Naive thymus-derived CD4-positive, alpha-beta T cell (primary cell): ENCODE data around the gene C1QTNF7. TPM values are rescaled to one million over a fixed set of nuclear protein-coding genes. Genes with fewer than 3 reads are reported as not detected.

Experiments used
- ATAC-seq: fragments of 150-1000 bp; cut with Tn5 transposase; 2 replicates; pipeline ENCODE4 v1.10.0; 2021; ENCODE audit warnings: mild to moderate bottlenecking, moderate library complexity
- CTCF ChIA-PET: fragments of 350-600 bp; sonication (Branson Sonifier 250); formaldehyde crosslinking; loops from one replicate; lab custom pipeline; 2021; ENCODE audit warnings: antibody characterized with exemption; lab: Charles Lee
- POLR2A ChIA-PET: fragments of 350-600 bp; sonication (Branson Sonifier 250); formaldehyde crosslinking; loops from one replicate; lab custom pipeline; 2021; ENCODE audit warnings: antibody characterized with exemption, inconsistent platforms; lab: Charles Lee
- DNase-seq, 9 donors: peaks; one replicate each; pipeline versions ENCODE4 v3.0.0 to v3.0.0-alpha.2; 2020 to 2022; ENCODE audit warnings: mixed read lengths in 1 of 9
- H3K27ac ChIP-seq: one replicate; pipeline ENCODE4 v1.7.0; 2013; ENCODE audit warnings: mild to moderate bottlenecking, low read depth, low read length, moderate library complexity
- H3K27me3 ChIP-seq, 2 donors: one replicate each; pipeline ENCODE4 v1.7.0; 2013; ENCODE audit warnings: low read length in 2 of 2, mild to moderate bottlenecking in 2 of 2, moderate library complexity in 2 of 2; ENCODE audit not compliant: control insufficient read depth in 2 of 2, insufficient read depth in 2 of 2
- H3K36me3 ChIP-seq, 3 experiments: 1 replicate in 2 of 3; 2 replicates in 1 of 3; pipeline ENCODE4 v1.7.0; 2013; ENCODE audit warnings: low read length in 3 of 3, mild to moderate bottlenecking in 3 of 3, moderate library complexity in 1 of 3; ENCODE audit not compliant: insufficient read depth in 3 of 3, control insufficient read depth in 2 of 3
- H3K4me1 ChIP-seq, 2 donors: one replicate each; pipeline ENCODE4 v1.7.0; 2013; ENCODE audit warnings: low read length in 2 of 2, mild to moderate bottlenecking in 2 of 2, moderate library complexity in 1 of 2; ENCODE audit not compliant: control insufficient read depth in 2 of 2, insufficient read depth in 2 of 2
- H3K4me3 ChIP-seq: 2 replicates; pipeline ENCODE4 v1.7.0; 2013; ENCODE audit warnings: mild to moderate bottlenecking, low read length
- H3K9me3 ChIP-seq, 3 experiments: 1 replicate in 2 of 3; 2 replicates in 1 of 3; pipeline ENCODE4 v1.7.0; 2013; ENCODE audit warnings: low read length in 3 of 3; ENCODE audit not compliant: control insufficient read depth in 2 of 3
- H3K27ac Mint-ChIP-seq, 9 donors: one replicate each; pipeline ENCODE4 v1.8.0; 2020 to 2022; ENCODE audit warnings: mixed read lengths in 9 of 9, mild to moderate bottlenecking in 8 of 9, moderate library complexity in 5 of 9, inconsistent platforms in 2 of 9
- H3K27me3 Mint-ChIP-seq, 5 donors: one replicate each; pipeline ENCODE4 v1.8.0; 2021 to 2022; ENCODE audit warnings: mixed read lengths in 5 of 5, mild to moderate bottlenecking in 1 of 5
- H3K36me3 Mint-ChIP-seq, 5 donors: one replicate each; pipeline ENCODE4 v1.8.0; 2020 to 2022; ENCODE audit warnings: mixed read lengths in 5 of 5, mild to moderate bottlenecking in 3 of 5, inconsistent platforms in 1 of 5
- H3K4me1 Mint-ChIP-seq, 7 donors: one replicate each; pipeline ENCODE4 v1.8.0; 2020 to 2022; ENCODE audit warnings: mixed read lengths in 7 of 7, mild to moderate bottlenecking in 3 of 7, inconsistent platforms in 1 of 7
- H3K4me3 Mint-ChIP-seq, 10 donors: one replicate each; pipeline ENCODE4 v1.8.0; 2020 to 2022; ENCODE audit warnings: mild to moderate bottlenecking in 10 of 10, mixed read lengths in 10 of 10, moderate library complexity in 6 of 10, inconsistent platforms in 2 of 10
- H3K9me3 Mint-ChIP-seq, 11 donors: one replicate each; pipeline ENCODE4 v1.8.0; 2020 to 2022; ENCODE audit warnings: mixed read lengths in 11 of 11, mild to moderate bottlenecking in 4 of 11, inconsistent platforms in 1 of 11, moderate library complexity in 1 of 11
- intact Hi-C, 2 donors: fragments of 100-400 bp; cut with micrococcal nuclease; formaldehyde crosslinking; loops; one replicate each; pipeline ENCODE4 v1.15.1; 2023
- polyA plus RNA-seq, 2 donors: library from polyadenylated mRNA; unstranded; fragments of 300-500 nt; fragmentation: Illumina TruSeq; gene quantifications; one replicate each; pipeline ENCODE4 v1.2.3, GENCODE V29; 2021
- total RNA-seq, 6 experiments: library from RNA in 5 of 6; stranded (reverse) in 5 of 6; gene quantifications; 1 replicate in 5 of 6; 2 replicates in 1 of 6; pipeline ENCODE4 v1.2.3 and lab custom pipeline; 2021 to 2026

C1QTNF7 gene
- total and polyA plus RNA-seq, 7 experiments from 2014 or later = 0.27 TPM; not detected in 6

- DNase-seq (no peak), ATAC-seq (no peak)
- Histone ChIP-seq H3K9me3 (no peaks in the 10 kb centered on the region), H3K36me3 (no peaks in the 10 kb centered on the region), H3K27me3 (no peaks in the 10 kb centered on the region), H3K4me1 (peaks cover 0 to 10% of the 10 kb centered on the region in 2 donors), H3K4me3 (peak overlapping the region; percentile 28), H3K27ac (no peak overlapping the region)
- peaks cover 0 to 20% (median 0%) of the 10 kb centered on the region in 5 donors for H3K27me3 Mint-ChIP-seq
- peak overlapping the region in 9 of 10 donors; percentile 31 to 76 (median 70) for H3K4me3 Mint-ChIP-seq
- H3K9me3 Mint-ChIP-seq = peaks cover 0 to 1% (median 0%) of the 10 kb centered on the region in 11 donors
- H3K27ac Mint-ChIP-seq = peak overlapping the region in 3 of 9 donors; percentile 29 to 79 (median 60)
- intact Hi-C loops = no loop called here
- ChIA-PET POLR2A (no interaction called here), CTCF (interaction anchor here (0.5 to 2.6 kb wide), 7 partner anchors 9 to 1822 kb away, joined by 3 to 16 read pairs (median 5); no protein-coding TSS in a partner anchor)
- no peaks in the 10 kb centered on the region for H3K36me3 Mint-ChIP-seq
- H3K4me1 Mint-ChIP-seq = peaks cover 7 to 16% (median 11%) of the 10 kb centered on the region in 7 donors
These were observed 42.3 kb downstream of the C1QTNF7 start for GRCh38 chr4:15470128-15470475.

GRCh38 chr4:15476396-15476795 is 48.6 kb downstream of the C1QTNF7 start:
- Histone ChIP-seq H3K4me3 (no peak overlapping the region), H3K9me3 (no peaks in the 10 kb centered on the region), H3K4me1 (no peaks in the 10 kb centered on the region), H3K27me3 (no peaks in the 10 kb centered on the region), H3K36me3 (no peaks in the 10 kb centered on the region), H3K27ac (no peak overlapping the region)
- H3K36me3 Mint-ChIP-seq = no peaks in the 10 kb centered on the region
- intact Hi-C loops = no loop called here
- H3K27ac Mint-ChIP-seq = no peak overlapping the region
- DNase-seq = no peak
- H3K4me1 Mint-ChIP-seq = no peaks in the 10 kb centered on the region
- no peak for ATAC-seq
- H3K27me3 Mint-ChIP-seq = peaks cover 0 to 2% (median 0%) of the 10 kb centered on the region in 5 donors
- POLR2A ChIA-PET = no interaction called here
- H3K9me3 Mint-ChIP-seq = no peaks in the 10 kb centered on the region
- CTCF ChIA-PET = interaction anchor here (0.8 kb wide), 1 partner anchor 143 kb away, joined by 4 read pairs; no protein-coding TSS in a partner anchor
- H3K4me3 Mint-ChIP-seq = no peak overlapping the region

- Histone ChIP-seq H3K36me3 (no peaks in the 10 kb centered on the region), H3K4me1 (no peaks in the 10 kb centered on the region), H3K4me3 (no peak overlapping the region), H3K9me3 (no peaks in the 10 kb centered on the region), H3K27me3 (no peaks in the 10 kb centered on the region), H3K27ac (no peak overlapping the region)
- Mint-ChIP-seq H3K9me3 (peaks cover 0 to 1% (median 0%) of the 10 kb centered on the region in 11 donors), H3K36me3 (no peaks in the 10 kb centered on the region), H3K27ac (no peak overlapping the region), H3K4me1 (no peaks in the 10 kb centered on the region), H3K4me3 (no peak overlapping the region), H3K27me3 (peaks cover 0 to under 1% (median 0%) of the 10 kb centered on the region in 5 donors)
- POLR2A ChIA-PET = no interaction called here
- no peak for ATAC-seq
- CTCF ChIA-PET = no interaction called here
- intact Hi-C loops = loop anchor here (1.0 kb wide), 3 partner anchors 172 to 523 kb away; no protein-coding TSS in a partner anchor
- no peak for DNase-seq
These were observed 50.9 kb downstream of the C1QTNF7 start for GRCh38 chr4:15478724-15479088.

- peak in 1 of 9 donors; percentile 4 for DNase-seq
- H3K9me3 Mint-ChIP-seq = peaks cover 0 to 7% (median 3%) of the 10 kb centered on the region in 11 donors
- CTCF ChIA-PET = interaction anchor here (0.7 to 1.4 kb wide), 2 partner anchors 10 to 374 kb away, joined by 3 to 5 read pairs; partner anchors contain the start of gene CC2D2A
These were observed 51.5 kb downstream of the C1QTNF7 start for GRCh38 chr4:15479089-15479912.

GRCh38 chr4:15479913-15480185 is 52.0 kb downstream of the C1QTNF7 start:
- H3K27me3 Mint-ChIP-seq = peaks cover 0 to 8% (median 0%) of the 10 kb centered on the region in 5 donors
- ATAC-seq = no peak
- Histone ChIP-seq H3K4me3 (no peak overlapping the region), H3K9me3 (no peaks in the 10 kb centered on the region), H3K4me1 (no peaks in the 10 kb centered on the region), H3K36me3 (no peaks in the 10 kb centered on the region), H3K27me3 (no peaks in the 10 kb centered on the region), H3K27ac (no peak overlapping the region)
- H3K36me3 Mint-ChIP-seq = peaks cover 0 to 6% (median 3%) of the 10 kb centered on the region in 5 donors
- H3K27ac Mint-ChIP-seq = no peak overlapping the region
- POLR2A ChIA-PET = interaction anchor here (0.7 kb wide), 1 partner anchor 26 kb away, joined by 3 read pairs; no protein-coding TSS in a partner anchor
- CTCF ChIA-PET = interaction anchor here (1.0 to 1.4 kb wide), 2 partner anchors 10 to 52 kb away, joined by 3 to 5 read pairs; partner anchors contain the start of gene CC2D2A
- H3K9me3 Mint-ChIP-seq = peaks cover 0 to 12% (median 4%) of the 10 kb centered on the region in 11 donors
- no peak overlapping the region for H3K4me3 Mint-ChIP-seq
- intact Hi-C loops = loop anchor here (1.0 kb wide), 3 partner anchors 170 to 521 kb away; no protein-coding TSS in a partner anchor
- no peak for DNase-seq
- H3K4me1 Mint-ChIP-seq = no peaks in the 10 kb centered on the region

More at GRCh38 chr4:15479089-15479912, 51.5 kb downstream of the C1QTNF7 start:
- intact Hi-C loops = loop anchor here (1.0 kb wide), 3 partner anchors 171 to 522 kb away; no protein-coding TSS in a partner anchor
- H3K27ac ChIP-seq = no peak overlapping the region
- H3K9me3 ChIP-seq = no peaks in the 10 kb centered on the region
- peaks cover 0 to 6% (median 0%) of the 10 kb centered on the region in 5 donors for H3K27me3 Mint-ChIP-seq
- H3K4me1 Mint-ChIP-seq = no peaks in the 10 kb centered on the region
- H3K27me3 ChIP-seq = no peaks in the 10 kb centered on the region
- no peaks in the 10 kb centered on the region for H3K36me3 ChIP-seq
- no peak for ATAC-seq
- H3K36me3 Mint-ChIP-seq = peaks cover 0 to 6% (median 3%) of the 10 kb centered on the region in 5 donors
- no peak overlapping the region for H3K4me3 Mint-ChIP-seq
- H3K27ac Mint-ChIP-seq = no peak overlapping the region
- no peak overlapping the region for H3K4me3 ChIP-seq
- H3K4me1 ChIP-seq = no peaks in the 10 kb centered on the region
- POLR2A ChIA-PET = no interaction called here

- intact Hi-C loops = no loop called here
- POLR2A ChIA-PET = no interaction called here
- H3K27me3 Mint-ChIP-seq = peaks cover 0 to 23% (median 0%) of the 10 kb centered on the region in 5 donors
- no peak overlapping the region for H3K4me3 ChIP-seq
- no peak for DNase-seq
- peaks cover 0 to 35% (median 19%) of the 10 kb centered on the region in 11 donors for H3K9me3 Mint-ChIP-seq
- CTCF ChIA-PET = interaction anchor here (0.7 kb wide), 1 partner anchor 166 kb away, joined by 4 read pairs; no protein-coding TSS in a partner anchor
- H3K36me3 ChIP-seq = no peaks in the 10 kb centered on the region
- H3K4me3 Mint-ChIP-seq = no peak overlapping the region
- no peak overlapping the region for H3K27ac ChIP-seq
- no peaks in the 10 kb centered on the region for H3K9me3 ChIP-seq
- H3K4me1 Mint-ChIP-seq = no peaks in the 10 kb centered on the region
- no peaks in the 10 kb centered on the region for H3K4me1 ChIP-seq
- H3K36me3 Mint-ChIP-seq = peaks cover 0 to 12% (median 3%) of the 10 kb centered on the region in 5 donors
- H3K27me3 ChIP-seq = no peaks in the 10 kb centered on the region
- no peak for ATAC-seq
- H3K27ac Mint-ChIP-seq = no peak overlapping the region
These were observed 54.3 kb downstream of the C1QTNF7 start for GRCh38 chr4:15481961-15482745.
